ENCODE results near the gene CADPS. TPM values are rescaled to one million over a fixed set of nuclear protein-coding genes. Genes with fewer than 3 reads are reported as not detected.

Gene CADPS
- total RNA-seq, 1 donor from 2014 or later, result 1.3 TPM

- Histone ChIP-seq H3K4me3 (ENCODE audit: low read depth, low read length) (no peak overlapping the region), H3K27me3 (ENCODE audit: control insufficient read depth, insufficient read depth, low read length) (no peaks in the 10 kb centered on the region), H3K36me3 (ENCODE audit: control insufficient read depth, insufficient read depth, low read length) (no peaks in the 10 kb centered on the region)
- DNase-seq (ENCODE audit: low read depth) (no peak), FAIRE-seq (no peak)
- TF ChIP-seq, protein P1, sequence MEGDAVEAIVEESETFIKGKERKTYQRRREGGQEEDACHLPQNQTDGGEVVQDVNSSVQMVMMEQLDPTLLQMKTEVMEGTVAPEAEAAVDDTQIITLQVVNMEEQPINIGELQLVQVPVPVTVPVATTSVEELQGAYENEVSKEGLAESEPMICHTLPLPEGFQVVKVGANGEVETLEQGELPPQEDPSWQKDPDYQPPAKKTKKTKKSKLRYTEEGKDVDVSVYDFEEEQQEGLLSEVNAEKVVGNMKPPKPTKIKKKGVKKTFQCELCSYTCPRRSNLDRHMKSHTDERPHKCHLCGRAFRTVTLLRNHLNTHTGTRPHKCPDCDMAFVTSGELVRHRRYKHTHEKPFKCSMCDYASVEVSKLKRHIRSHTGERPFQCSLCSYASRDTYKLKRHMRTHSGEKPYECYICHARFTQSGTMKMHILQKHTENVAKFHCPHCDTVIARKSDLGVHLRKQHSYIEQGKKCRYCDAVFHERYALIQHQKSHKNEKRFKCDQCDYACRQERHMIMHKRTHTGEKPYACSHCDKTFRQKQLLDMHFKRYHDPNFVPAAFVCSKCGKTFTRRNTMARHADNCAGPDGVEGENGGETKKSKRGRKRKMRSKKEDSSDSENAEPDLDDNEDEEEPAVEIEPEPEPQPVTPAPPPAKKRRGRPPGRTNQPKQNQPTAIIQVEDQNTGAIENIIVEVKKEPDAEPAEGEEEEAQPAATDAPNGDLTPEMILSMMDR (IDR thresholded peaks at IDR 0.05; ENCODE audit: insufficient read depth, low read length, severe bottlenecking), result no peak
Observed at GRCh38 chr3:62723166-62723913, 151.9 kb downstream of the CADPS start.

GRCh38 chr3:62722344-62722743 is 152.9 kb downstream of the CADPS start:
- Histone ChIP-seq H3K27me3 (ENCODE audit: control insufficient read depth, insufficient read depth, low read length) (no peaks in the 10 kb centered on the region), H3K36me3 (ENCODE audit: control insufficient read depth, insufficient read depth, low read length) (no peaks in the 10 kb centered on the region), H3K4me3 (ENCODE audit: low read depth, low read length) (no peak overlapping the region)
- DNase-seq (ENCODE audit: low read depth) (no peak), FAIRE-seq (no peak)
- TF ChIP-seq, protein P1 (IDR thresholded peaks at IDR 0.05; ENCODE audit: insufficient read depth, low read length, severe bottlenecking), result no peak

GRCh38 chr3:62718515-62719320 is 156.5 kb downstream of the CADPS start:
- DNase-seq (ENCODE audit: low read depth) (peak; percentile 96), FAIRE-seq (no peak)
- no peaks in the 10 kb centered on the region for H3K27me3 ChIP-seq (ENCODE audit: control insufficient read depth, insufficient read depth, low read length)
- TF ChIP-seq, protein P1 (IDR thresholded peaks at IDR 0.05; ENCODE audit: insufficient read depth, low read length, severe bottlenecking), result no peak
- H3K36me3 ChIP-seq (ENCODE audit: control insufficient read depth, insufficient read depth, low read length), result no peaks in the 10 kb centered on the region
- no peak overlapping the region for H3K4me3 ChIP-seq (ENCODE audit: low read depth, low read length)

DNA sequence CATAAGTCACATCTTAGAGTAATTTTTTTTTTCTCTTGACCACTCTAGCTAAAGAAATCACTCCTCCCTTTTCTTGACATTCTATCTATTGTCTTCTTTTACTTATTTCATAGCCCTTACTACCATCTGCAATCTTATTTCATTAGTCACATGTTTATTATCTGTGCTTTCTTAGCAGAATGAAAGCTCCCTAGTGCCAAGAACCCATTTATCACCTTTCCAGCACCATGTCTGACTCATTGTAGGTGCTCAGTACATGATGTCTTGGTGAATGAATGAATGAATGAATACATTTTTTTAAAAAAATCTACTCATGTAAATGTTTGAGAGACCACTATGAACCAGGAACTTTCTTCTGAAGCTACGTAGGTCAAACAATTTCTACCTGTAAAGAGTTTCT is 157.2 kb downstream of the CADPS start:
- Histone ChIP-seq H3K27me3 (ENCODE audit: control insufficient read depth, insufficient read depth, low read length) (no peaks in the 10 kb centered on the region), H3K36me3 (ENCODE audit: control insufficient read depth, insufficient read depth, low read length) (no peaks in the 10 kb centered on the region), H3K4me3 (ENCODE audit: low read depth, low read length) (no peak overlapping the region)
- DNase-seq (ENCODE audit: low read depth) (peak; percentile 91), FAIRE-seq (no peak)
- TF ChIP-seq, protein P1 (IDR thresholded peaks at IDR 0.05; ENCODE audit: insufficient read depth, low read length, severe bottlenecking), result no peak

- no peak overlapping the region for H3K4me3 ChIP-seq (ENCODE audit: low read depth, low read length)
- H3K36me3 ChIP-seq (ENCODE audit: control insufficient read depth, insufficient read depth, low read length), result no peaks in the 10 kb centered on the region
- TF ChIP-seq, protein P1 (IDR thresholded peaks at IDR 0.05; ENCODE audit: insufficient read depth, low read length, severe bottlenecking), result no peak
- FAIRE-seq (no peak), DNase-seq (ENCODE audit: low read depth) (no peak)
- no peaks in the 10 kb centered on the region for H3K27me3 ChIP-seq (ENCODE audit: control insufficient read depth, insufficient read depth, low read length)
Observed at GRCh38 chr3:62712746-62713145, 162.5 kb downstream of the CADPS start.

All from bronchial epithelial cell (primary cell).